T1000 (cell line): ENCODE measurements around the gene ABCA1.
"Not testable (repeated sequence)": the region's sequence is repeated elsewhere in the genome, so short reads cannot be mapped to it uniquely, and the experiment has no call there.

Experiments
- DNase-seq: peaks from one replicate; lab custom pipeline; 2025; ENCODE audit warnings: mixed read lengths; lab: John Stamatoyannopoulos, UW

ABCA1 gene

GRCh38 chr9:104798209-104798995 is 129.6 kb downstream of the ABCA1 start:
- no peak for DNase-seq

- DNase-seq, result no peak
These were observed 132.1 kb downstream of the ABCA1 start for GRCh38 chr9:104795857-104796256.

- no peak for DNase-seq
These were observed 132.9 kb downstream of the ABCA1 start for GRCh38 chr9:104795082-104795481.

DNA sequence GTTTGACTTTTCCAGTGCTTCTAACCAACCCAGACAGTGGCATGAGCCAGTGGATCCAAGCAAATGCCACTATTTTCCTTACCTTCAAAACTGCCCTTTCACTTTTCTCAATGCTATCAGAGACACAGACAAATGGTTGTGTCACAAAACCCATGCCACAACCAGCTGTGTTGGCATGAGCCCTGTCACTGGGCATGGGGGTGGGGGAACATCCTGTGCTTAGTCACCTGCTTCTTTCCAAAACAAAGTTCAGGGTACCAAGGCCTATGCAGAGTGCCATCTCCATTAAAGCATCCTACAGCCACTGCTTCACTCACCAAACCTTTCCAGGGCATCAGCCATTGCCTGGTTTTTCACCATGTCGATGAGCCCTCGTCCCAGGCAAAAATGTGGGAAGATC is 133.9 kb downstream of the ABCA1 start:
- DNase-seq, result no peak

GRCh38 chr9:104788251-104788650 is 139.7 kb downstream of the ABCA1 start:
- no peak for DNase-seq

DNA sequence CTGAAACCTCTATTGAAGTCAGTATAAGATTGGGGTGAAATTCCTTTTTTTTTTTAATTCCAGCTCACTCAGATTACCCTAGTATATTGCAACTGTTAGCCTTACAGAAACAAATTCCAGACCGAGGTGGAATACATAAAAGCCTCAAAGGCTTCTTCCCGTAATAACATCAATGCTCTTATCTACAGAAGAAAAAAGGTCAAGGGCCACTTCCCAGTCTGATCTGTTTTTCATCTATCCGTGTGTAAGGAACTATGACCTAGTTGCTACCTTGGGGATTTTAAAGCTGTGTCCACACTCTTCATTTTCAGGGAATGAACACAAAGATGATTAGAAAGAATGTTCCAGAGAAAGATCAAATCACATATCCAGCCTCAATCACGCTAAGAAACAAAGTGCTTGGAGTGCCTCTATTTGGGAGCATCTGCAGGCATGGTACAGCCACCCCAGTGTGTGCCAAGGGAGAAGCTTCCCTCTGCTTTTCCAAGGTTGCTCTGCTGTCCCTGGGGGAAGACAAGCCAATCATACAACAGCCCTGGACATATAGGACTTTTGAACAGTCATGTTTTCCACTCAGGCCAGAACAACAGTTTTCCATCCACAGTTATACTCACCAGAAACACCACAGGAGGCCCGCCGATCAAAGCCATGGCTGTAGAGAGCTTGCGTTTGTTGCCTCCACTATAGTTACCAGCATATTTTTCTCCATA is 140.5 kb downstream of the ABCA1 start:
- DNase-seq, result no peak

DNA sequence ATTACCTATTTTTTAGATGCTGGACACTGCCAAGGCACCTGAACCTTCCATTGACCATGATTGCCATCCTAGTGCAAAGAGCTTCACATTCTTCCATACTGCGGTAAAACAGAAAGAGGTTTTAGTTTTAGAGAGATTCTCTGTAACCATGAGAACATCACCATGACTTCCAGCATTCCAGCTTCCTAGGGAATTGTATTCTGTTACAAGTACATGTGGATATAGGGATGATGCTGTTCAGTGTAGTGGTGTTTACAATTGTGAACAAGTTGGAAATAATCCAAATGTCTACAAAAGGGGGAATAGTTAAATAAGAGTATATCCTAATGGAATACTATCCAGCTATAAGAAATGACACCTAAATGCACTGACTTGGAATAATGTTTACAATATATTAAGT is 141.7 kb downstream of the ABCA1 start:
- DNase-seq, result no peak

- DNase-seq, result no peak
These were observed 143.9 kb downstream of the ABCA1 start for GRCh38 chr9:104784098-104784497.

DNA sequence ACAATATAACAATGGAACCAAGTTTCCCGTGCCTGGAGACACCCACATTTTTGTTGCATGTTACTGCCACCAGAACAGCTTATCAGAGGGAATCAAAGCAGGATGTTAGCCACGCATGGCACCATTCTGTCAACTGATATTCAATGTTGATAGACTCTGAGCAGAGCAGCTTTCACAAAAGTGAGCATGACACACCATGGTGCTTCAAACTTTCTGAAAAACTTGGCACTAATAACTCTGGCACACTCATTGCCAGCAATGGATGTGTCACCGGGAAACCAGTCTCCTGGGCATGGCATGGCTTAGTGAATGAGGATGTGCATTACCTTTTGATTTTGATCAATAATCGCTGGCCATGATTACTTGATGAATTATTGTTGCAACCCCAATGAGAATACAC is 144.4 kb downstream of the ABCA1 start:
- no peak for DNase-seq

GRCh38 chr9:104780796-104781395 is 147.1 kb downstream of the ABCA1 start:
- no peak for DNase-seq

GRCh38 chr9:104779946-104780535 is 147.9 kb downstream of the ABCA1 start:
- no peak for DNase-seq

DNA sequence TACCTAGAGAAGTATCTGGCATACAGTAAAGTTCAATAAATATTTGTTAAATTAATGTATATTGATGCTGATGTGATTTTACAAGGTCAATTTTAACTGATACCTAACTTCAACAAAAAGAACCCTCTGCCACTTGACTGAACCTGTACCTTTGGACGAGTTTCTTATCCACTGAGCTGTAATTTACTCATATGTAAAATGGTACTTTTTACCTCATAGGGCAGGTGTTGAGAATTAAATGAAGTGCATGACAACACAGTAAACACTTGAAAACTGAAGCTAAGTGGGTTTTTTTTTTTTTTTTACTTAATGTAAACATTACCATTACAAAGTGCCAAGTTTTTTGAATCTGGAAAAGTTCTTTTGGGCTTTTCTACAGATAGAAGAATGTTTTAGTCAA is 148.6 kb downstream of the ABCA1 start:
- DNase-seq, result no peak

GRCh38 chr9:104778802-104779201 is 149.2 kb downstream of the ABCA1 start:
- no peak for DNase-seq

DNA sequence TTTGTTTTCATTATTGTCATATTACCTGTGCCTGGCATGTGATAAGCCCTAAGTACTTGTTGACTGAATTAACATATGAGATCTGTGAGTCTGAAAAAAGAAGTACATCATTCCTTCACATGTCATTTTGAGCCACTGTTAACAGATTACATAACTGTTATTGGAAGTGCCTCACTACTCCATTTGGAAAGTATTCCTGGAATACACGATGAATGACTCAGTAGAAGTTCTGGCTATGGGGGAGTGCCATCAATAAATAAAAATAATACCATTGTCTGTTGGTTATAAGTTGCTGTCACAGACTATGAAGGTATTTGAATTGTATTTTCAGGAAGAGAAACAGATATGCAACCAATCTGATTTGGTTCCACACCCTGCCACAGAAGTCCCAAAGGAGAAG is 151.2 kb downstream of the ABCA1 start:
- no peak for DNase-seq

DNA sequence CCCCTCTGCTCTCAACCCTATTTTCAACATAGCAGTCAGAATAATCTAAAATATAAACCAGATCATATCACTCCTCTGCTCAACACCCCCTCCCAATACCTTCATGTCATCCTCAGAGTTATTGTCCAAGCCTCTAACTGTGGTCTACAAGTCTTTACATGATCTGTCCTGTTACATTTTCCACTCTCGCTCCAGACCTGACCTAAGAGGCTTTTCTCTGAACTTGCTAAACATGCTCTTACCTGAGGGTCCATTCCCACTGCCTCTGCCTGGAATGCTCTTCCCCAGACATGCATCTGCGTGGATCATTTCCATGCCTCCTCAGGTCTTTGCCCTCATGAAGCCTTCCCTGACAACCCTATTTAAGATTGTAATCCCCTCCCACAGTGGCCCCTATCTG is 152.0 kb downstream of the ABCA1 start:
- no peak for DNase-seq

DNA sequence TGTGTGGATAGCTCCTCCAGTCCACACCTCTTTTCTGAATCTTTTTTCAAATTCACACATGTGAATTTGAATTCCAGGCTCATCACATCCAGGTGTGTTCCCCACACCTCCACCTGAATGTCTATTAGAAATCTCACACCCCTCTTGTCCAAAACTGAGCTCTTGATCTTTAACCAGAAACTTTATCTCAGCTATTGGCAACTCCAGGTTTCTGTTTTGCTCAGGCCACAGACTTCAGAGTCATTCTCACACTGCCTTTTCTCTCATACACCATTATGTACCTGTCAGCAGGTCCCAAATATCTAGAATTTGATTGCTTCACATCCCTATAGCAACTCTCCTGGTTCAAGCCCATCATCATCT is 152.4 kb downstream of the ABCA1 start:
- no peak for DNase-seq

DNA sequence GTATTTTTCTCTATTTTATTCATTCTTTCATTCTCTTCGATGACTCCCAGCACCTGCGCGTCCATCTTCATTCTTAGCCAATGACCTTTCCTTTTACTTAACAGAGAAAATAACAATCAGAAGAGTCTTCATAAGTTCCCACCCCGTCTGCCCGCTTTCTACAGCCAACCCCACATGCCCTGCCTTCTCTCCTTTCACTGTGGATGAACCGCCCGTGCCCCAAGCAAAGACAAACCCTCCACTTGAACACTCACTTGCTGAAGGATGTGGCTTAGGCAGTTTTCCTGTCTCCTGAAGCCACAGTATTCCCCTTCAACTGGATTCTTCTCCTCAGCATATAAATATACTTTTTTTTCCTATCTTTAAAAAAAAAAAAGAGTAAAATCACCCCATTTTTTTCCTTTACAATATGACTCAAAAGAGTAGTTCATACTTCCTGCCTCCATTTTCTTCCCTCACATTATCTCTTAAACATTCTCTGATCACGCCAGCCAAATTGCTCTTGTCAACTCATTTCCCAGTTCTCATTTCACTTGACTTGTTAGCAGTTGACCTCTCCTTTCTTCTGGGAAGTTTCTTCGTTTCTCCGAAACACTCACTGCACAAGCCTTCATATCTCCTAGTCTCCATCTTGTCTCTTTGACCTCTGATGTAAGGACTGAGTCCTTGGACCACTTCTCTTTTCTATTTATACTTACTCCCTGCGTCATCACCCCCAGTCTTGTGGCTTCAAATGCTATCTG is 153.0 kb downstream of the ABCA1 start:
- DNase-seq, result no peak

- DNase-seq, result no peak
These were observed 153.8 kb downstream of the ABCA1 start for GRCh38 chr9:104774132-104774531.

- no peak for DNase-seq
These were observed 155.0 kb downstream of the ABCA1 start for GRCh38 chr9:104772714-104773510.

DNA sequence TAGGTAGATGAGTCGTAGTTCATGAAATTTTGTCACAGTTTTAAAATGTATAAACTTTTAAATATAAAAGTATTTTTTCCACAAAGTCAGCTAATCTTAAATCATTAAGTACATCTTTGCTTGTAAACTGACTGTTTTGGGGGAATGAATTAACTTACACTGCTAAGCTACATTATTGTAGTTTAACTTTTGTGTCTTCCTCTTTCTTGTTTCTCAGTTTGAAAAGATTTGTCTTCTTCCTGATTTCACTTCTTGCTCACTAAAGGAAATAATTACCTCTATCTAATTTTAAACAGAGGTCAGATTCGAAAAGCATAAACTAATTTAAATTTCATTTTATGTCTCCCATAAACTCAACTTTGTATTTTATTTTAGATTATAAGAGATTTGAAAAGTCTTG is 158.3 kb downstream of the ABCA1 start:
- DNase-seq, result no peak

GRCh38 chr9:104769029-104769428 is 158.9 kb downstream of the ABCA1 start:
- not testable (repeated sequence) for DNase-seq
